HepG2 (cell line): ENCODE data around the gene NCOA3. TPM values are rescaled to one million over a fixed set of nuclear protein-coding genes. Genes with fewer than 3 reads are reported as not detected.

ENCODE experiments used
- BCL6 ChIP-seq: IDR thresholded peaks from 2 replicates; pipeline ENCODE4 v1.6.1; 2016; ENCODE audit warnings: missing genetic modification reagents, missing compliant biosample characterization
- CREM ChIP-seq, 2 experiments: sonication (generic) in 1 of 2; formaldehyde crosslinking in 1 of 2; IDR thresholded peaks; 2 replicates each; pipeline versions ENCODE4 v1.4.0 to v1.6.1; 2016 to 2020; ENCODE audit warnings: antibody characterized with exemption in 1 of 2, mild to moderate bottlenecking in 1 of 2, missing genetic modification reagents in 1 of 2
- DMAP1 ChIP-seq: IDR thresholded peaks from 2 replicates; pipeline ENCODE4 v1.6.1; 2016
- HIC2 ChIP-seq: sonication (generic); formaldehyde crosslinking; IDR thresholded peaks from 2 replicates; pipeline ENCODE4 v1.9.0; 2022; ENCODE audit warnings: low read depth, missing genetic modification reagents
- JARID2 ChIP-seq: sonication (generic); formaldehyde crosslinking; IDR thresholded peaks from 2 replicates; pipeline ENCODE4 v1.8.1; 2023; ENCODE audit warnings: missing genetic modification reagents, inconsistent platforms; ENCODE audit not compliant: insufficient replicate concordance
- PHF8 ChIP-seq: sonication (generic); formaldehyde crosslinking; IDR thresholded peaks from 2 replicates; pipeline ENCODE4 v1.5.0; 2020; ENCODE audit warnings: missing genetic modification reagents
- RFXAP ChIP-seq: sonication (generic); formaldehyde crosslinking; IDR thresholded peaks from 2 replicates; pipeline ENCODE4 v1.4.0; 2020; ENCODE audit warnings: missing genetic modification reagents, borderline replicate concordance
- SOX5 ChIP-seq: IDR thresholded peaks from 2 replicates; pipeline ENCODE4 v1.6.1; 2016; ENCODE audit warnings: borderline replicate concordance
- YY1 ChIP-seq: IDR thresholded peaks from 2 replicates; pipeline ENCODE4 v1.6.1; 2011; ENCODE audit warnings: low read length, low read depth, moderate library complexity, mild to moderate bottlenecking; ENCODE audit not compliant: insufficient read depth, insufficient replicate concordance
- ZMAT3 ChIP-seq: sonication (generic); formaldehyde crosslinking; conservative IDR thresholded peaks from 2 replicates; pipeline ENCODE4 v1.7.0; 2021; ENCODE audit warnings: missing genetic modification reagents
- ZNF260 ChIP-seq: sonication (generic); formaldehyde crosslinking; IDR thresholded peaks from 2 replicates; pipeline ENCODE4 v1.4.0; 2020; ENCODE audit warnings: missing genetic modification reagents, low read depth, mild to moderate bottlenecking, borderline replicate concordance
- ZNF264 ChIP-seq: sonication (generic); formaldehyde crosslinking; IDR thresholded peaks from 2 replicates; pipeline ENCODE4 v1.4.0; 2020; ENCODE audit warnings: missing genetic modification reagents
- ZNF607 ChIP-seq: sonication (generic); formaldehyde crosslinking; IDR thresholded peaks from 2 replicates; pipeline ENCODE4 v1.5.1; 2020; ENCODE audit warnings: missing genetic modification reagents, mild to moderate bottlenecking, borderline replicate concordance
- ZNF768 ChIP-seq: sonication (generic); formaldehyde crosslinking; IDR thresholded peaks from 2 replicates; pipeline ENCODE4 v1.4.0; 2020; ENCODE audit warnings: missing genetic modification reagents
- ZNF772 ChIP-seq: sonication (generic); formaldehyde crosslinking; IDR thresholded peaks from 2 replicates; pipeline ENCODE4 v1.5.0; 2020; ENCODE audit warnings: mild to moderate bottlenecking, missing genetic modification reagents
- polyA plus RNA-seq, 8 experiments: library from polyadenylated mRNA; depleted of rRNA in 3 of 8; stranded (reverse) in 7 of 8; unstranded in 1 of 8; fragments of >200 nt; fragmentation: Illumina TruSeq in 4 of 8; extraction: Trizol in 4 of 8; gene quantifications; 2 replicates each; pipeline versions ENCODE4 v1.2.1 to v1.2.3, GENCODE V29; 2011 to 2016; ENCODE audit warnings: low read depth in 4 of 8, missing spikeins in 1 of 8, mixed read lengths in 1 of 8; ENCODE audit not compliant: insufficient read depth in 1 of 8
- total RNA-seq, 5 experiments: library from RNA; depleted of rRNA; stranded (reverse); fragments of >200 nt; fragmentation: Illumina TruSeq; extraction: Trizol; gene quantifications; 2 replicates each; pipeline ENCODE4 v1.2.3, GENCODE V29; 2016; ENCODE audit warnings: low read depth in 1 of 5
- TF ChIP-seq, protein P1 (sequence below): sonication (generic); formaldehyde crosslinking; IDR thresholded peaks from 2 replicates; pipeline ENCODE4 v1.4.0; 2020; ENCODE audit warnings: missing genetic modification reagents, mild to moderate bottlenecking, borderline replicate concordance
- TF ChIP-seq, protein P2 (sequence below): sonication (generic); formaldehyde crosslinking; IDR thresholded peaks from 2 replicates; pipeline ENCODE4 v1.5.1; 2020; ENCODE audit warnings: mild to moderate bottlenecking, missing genetic modification reagents, moderate library complexity
- TF ChIP-seq, protein P3 (sequence below): IDR thresholded peaks from 2 replicates; pipeline ENCODE4 v1.6.1; 2012; ENCODE audit warnings: low read depth, low read length, improper control_type of control experiment

NCOA3 gene
- total and polyA plus RNA-seq, 2 of the 13 experiments (the other 11 are each of a cell fraction or from before 2014, with no cell fraction given), result 35.0 to 56.8 TPM

DNA sequence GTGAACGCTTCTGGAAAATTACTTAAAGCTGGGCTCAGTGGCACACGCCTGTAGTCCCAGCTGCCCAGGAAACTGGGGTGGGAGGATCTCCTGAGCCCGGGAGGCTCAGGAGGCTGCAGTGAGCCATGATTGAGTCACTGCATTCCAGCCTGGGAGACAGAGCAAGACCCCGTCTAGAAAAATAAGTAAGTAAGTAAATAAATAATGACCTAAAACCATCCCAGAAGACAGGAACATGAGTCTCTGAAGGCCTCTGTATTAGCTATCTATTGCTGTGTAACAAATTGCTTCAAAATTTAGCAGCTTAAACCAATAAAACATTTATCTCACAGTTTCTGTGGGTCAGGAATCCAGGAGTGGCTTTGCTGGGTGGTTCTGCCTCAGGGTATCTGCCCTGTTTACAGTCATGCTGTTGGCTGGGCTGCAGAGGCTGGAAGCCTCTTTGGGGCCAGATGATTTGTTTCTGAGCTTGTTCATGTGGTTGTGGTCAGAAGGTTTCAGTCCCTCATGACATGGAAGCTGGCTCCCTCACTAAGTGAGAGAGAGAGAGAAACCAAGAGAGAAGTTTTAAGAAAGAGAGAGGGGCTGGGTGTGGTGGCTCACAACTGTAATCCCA, 48.4 kb upstream of the NCOA3 start (continued):
- TF ChIP-seq, protein P1, sequence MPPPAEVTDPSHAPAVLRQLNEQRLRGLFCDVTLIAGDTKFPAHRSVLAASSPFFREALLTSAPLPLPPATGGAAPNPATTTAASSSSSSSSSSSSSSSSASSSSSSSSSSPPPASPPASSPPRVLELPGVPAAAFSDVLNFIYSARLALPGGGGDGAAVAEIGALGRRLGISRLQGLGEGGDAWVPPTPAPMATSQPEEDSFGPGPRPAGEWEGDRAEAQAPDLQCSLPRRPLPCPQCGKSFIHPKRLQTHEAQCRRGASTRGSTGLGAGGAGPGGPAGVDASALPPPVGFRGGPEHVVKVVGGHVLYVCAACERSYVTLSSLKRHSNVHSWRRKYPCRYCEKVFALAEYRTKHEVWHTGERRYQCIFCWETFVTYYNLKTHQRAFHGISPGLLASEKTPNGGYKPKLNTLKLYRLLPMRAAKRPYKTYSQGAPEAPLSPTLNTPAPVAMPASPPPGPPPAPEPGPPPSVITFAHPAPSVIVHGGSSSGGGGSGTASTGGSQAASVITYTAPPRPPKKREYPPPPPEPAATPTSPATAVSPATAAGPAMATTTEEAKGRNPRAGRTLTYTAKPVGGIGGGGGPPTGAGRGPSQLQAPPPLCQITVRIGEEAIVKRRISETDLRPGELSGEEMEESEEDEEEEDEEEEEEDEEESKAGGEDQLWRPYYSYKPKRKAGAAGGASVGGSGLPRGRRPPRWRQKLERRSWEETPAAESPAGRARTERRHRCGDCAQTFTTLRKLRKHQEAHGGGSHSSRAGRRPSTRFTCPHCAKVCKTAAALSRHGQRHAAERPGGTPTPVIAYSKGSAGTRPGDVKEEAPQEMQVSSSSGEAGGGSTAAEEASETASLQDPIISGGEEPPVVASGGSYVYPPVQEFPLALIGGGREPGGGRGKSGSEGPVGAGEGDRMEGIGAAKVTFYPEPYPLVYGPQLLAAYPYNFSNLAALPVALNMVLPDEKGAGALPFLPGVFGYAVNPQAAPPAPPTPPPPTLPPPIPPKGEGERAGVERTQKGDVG (CRISPR knock-in tag), result 0 out of 2 replicates have a peak, but pooled peaks have one; percentile 24
- TF ChIP-seq, protein P2, sequence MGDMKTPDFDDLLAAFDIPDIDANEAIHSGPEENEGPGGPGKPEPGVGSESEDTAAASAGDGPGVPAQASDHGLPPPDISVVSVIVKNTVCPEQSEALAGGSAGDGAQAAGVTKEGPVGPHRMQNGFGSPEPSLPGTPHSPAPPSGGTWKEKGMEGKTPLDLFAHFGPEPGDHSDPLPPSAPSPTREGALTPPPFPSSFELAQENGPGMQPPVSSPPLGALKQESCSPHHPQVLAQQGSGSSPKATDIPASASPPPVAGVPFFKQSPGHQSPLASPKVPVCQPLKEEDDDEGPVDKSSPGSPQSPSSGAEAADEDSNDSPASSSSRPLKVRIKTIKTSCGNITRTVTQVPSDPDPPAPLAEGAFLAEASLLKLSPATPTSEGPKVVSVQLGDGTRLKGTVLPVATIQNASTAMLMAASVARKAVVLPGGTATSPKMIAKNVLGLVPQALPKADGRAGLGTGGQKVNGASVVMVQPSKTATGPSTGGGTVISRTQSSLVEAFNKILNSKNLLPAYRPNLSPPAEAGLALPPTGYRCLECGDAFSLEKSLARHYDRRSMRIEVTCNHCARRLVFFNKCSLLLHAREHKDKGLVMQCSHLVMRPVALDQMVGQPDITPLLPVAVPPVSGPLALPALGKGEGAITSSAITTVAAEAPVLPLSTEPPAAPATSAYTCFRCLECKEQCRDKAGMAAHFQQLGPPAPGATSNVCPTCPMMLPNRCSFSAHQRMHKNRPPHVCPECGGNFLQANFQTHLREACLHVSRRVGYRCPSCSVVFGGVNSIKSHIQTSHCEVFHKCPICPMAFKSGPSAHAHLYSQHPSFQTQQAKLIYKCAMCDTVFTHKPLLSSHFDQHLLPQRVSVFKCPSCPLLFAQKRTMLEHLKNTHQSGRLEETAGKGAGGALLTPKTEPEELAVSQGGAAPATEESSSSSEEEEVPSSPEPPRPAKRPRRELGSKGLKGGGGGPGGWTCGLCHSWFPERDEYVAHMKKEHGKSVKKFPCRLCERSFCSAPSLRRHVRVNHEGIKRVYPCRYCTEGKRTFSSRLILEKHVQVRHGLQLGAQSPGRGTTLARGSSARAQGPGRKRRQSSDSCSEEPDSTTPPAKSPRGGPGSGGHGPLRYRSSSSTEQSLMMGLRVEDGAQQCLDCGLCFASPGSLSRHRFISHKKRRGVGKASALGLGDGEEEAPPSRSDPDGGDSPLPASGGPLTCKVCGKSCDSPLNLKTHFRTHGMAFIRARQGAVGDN (CRISPR knock-in tag), result peak; percentile 57
- TF ChIP-seq PHF8 (no peak), CREM (IDR thresholded peaks at IDR 0.05) (0 out of 2 replicates have a peak, but pooled peaks have one; percentile 19), CREM (CRISPR knock-in tag; IDR thresholded peaks at IDR 0.05) (no peak), HIC2 (CRISPR knock-in tag) (0 out of 2 replicates have a peak, but pooled peaks have one; percentile 14), YY1 (no peak), RFXAP (0 out of 2 replicates have a peak, but pooled peaks have one; percentile 19), DMAP1 (CRISPR knock-in tag) (no peak), BCL6 (peak; percentile 86), ZNF607 (CRISPR knock-in tag) (no peak), ZMAT3 (CRISPR knock-in tag) (no peak), ZNF264 (0 out of 2 replicates have a peak, but pooled peaks have one; percentile 12), ZNF768 (CRISPR knock-in tag) (no peak; the same call in 1 of the 2 replicates), ZNF772 (0 out of 2 replicates have a peak, but pooled peaks have one; percentile 16), SOX5 (CRISPR knock-in tag) (peak; percentile 51), JARID2 (CRISPR knock-in tag) (no peak), ZNF260 (CRISPR knock-in tag) (no peak)
- TF ChIP-seq, protein P3, sequence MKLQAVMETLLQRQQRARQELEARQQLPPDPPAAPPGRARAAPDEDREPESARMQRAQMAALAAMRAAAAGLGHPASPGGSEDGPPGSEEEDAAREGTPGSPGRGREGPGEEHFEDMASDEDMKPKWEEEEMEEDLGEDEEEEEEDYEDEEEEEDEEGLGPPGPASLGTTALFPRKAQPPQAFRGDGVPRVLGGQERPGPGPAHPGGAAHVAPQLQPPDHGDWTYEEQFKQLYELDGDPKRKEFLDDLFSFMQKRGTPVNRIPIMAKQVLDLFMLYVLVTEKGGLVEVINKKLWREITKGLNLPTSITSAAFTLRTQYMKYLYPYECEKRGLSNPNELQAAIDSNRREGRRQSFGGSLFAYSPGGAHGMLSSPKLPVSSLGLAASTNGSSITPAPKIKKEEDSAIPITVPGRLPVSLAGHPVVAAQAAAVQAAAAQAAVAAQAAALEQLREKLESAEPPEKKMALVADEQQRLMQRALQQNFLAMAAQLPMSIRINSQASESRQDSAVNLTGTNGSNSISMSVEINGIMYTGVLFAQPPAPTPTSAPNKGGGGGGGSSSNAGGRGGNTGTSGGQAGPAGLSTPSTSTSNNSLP, result no peak
